Adrenal gland (tissue), 12 donors: ENCODE measurements around the gene FGD5. TPM values are rescaled to one million over a fixed set of nuclear protein-coding genes. Genes with fewer than 3 reads are reported as not detected.

Experiments used
- DNase-seq, 7 donors: peaks; one replicate each; pipeline ENCODE4 v3.0.0-alpha.2; 2019 to 2020
- H3K27ac ChIP-seq, 5 donors: fragments of 200-600 bp; sonication (generic) in 4 of 5; 1 replicate in 3 of 5; 2 replicates in 2 of 5; pipeline versions ENCODE4 v1.5.1 to v1.8.0; 2016 to 2020; ENCODE audit warnings: mild to moderate bottlenecking in 1 of 5
- H3K27me3 ChIP-seq: fragments of 200-600 bp; 2 replicates; pipeline ENCODE4 v1.8.0; 2021
- H3K36me3 ChIP-seq, 2 donors: fragments of 200-600 bp; replicated peaks in 1 of 2; 1 replicate in 1 of 2; 2 replicates in 1 of 2; pipeline versions ENCODE4 v1.5.1 to v1.8.0; 2018 to 2022
- H3K4me1 ChIP-seq, 2 donors: fragments of 200-600 bp; replicated peaks in 1 of 2; 1 replicate in 1 of 2; 2 replicates in 1 of 2; pipeline versions ENCODE4 v1.5.1 to v1.8.0; 2018 to 2021
- H3K4me3 ChIP-seq, 4 donors: fragments of 200-600 bp; sonication (generic) in 3 of 4; one replicate each; pipeline ENCODE4 v1.5.1; 2016 to 2018
- H3K9me3 ChIP-seq, 3 donors: fragments of 200-600 bp; sonication (generic) in 1 of 3; replicated peaks in 1 of 3; 1 replicate in 2 of 3; 2 replicates in 1 of 3; pipeline versions ENCODE4 v1.5.1 to v1.8.0; 2016 to 2021
- POLR2A ChIP-seq, 2 donors: fragments of 450-650 bp; IDR thresholded peaks; one replicate each; pipeline ENCODE4 v1.6.1; 2017; ENCODE audit warnings: antibody characterized with exemption in 2 of 2, mild to moderate bottlenecking in 2 of 2, moderate library complexity in 1 of 2
- WGBS, 4 donors: extraction: QIAGEN DNeasy Blood & Tissue Kit in 2 of 4; methylation state at CpG; one replicate each; pipeline versions ENCODE4 v1.1.5 to v1.1.7; 2013 to 2017; 5-methylcytosine and 5-hydroxymethylcytosine counted together
- intact Hi-C, 2 donors: fragments of 100-400 bp; cut with DNase I; formaldehyde crosslinking; loops; one replicate each; pipeline versions ENCODE4 v1.14.1 to v1.15.0; 2022 to 2023
- polyA plus RNA-seq, 3 donors: library from polyadenylated mRNA; stranded (reverse); fragments of 200-250 nt in 2 of 3; fragments of 350-450 nt in 1 of 3; fragmentation: Illumina TruSeq in 1 of 3; extraction: RNeasy Lipid Tissue Mini Kit (QIAGEN cat#74804) in 1 of 3; gene quantifications; one replicate each; pipeline ENCODE4 v1.2.3, GENCODE V29; 2013 to 2014
- total RNA-seq, 9 donors: library from RNA; depleted of rRNA in 4 of 9; stranded (reverse); fragments of >200 nt in 4 of 9; fragments of 120-200 nt in 1 of 9; fragmentation: NEBNext Ultra II Directional in 1 of 9; extraction: Animal tissue kit (Norgen Biotek cat#: 25700) in 1 of 9; gene quantifications; one replicate each; pipeline versions ENCODE4 v1.1.0 to v1.2.4, GENCODE V29; 2013 to 2023
- TF ChIP-seq, protein P1 (sequence below), 6 experiments: fragments of 450-650 bp in 4 of 6; fragments of 200-600 bp in 2 of 6; sonication (generic) in 1 of 6; IDR thresholded peaks; 1 replicate in 5 of 6; 2 replicates in 1 of 6; pipeline versions ENCODE4 v1.5.1 to v1.8.0; 2016 to 2021; ENCODE audit warnings: antibody characterized with exemption in 6 of 6, mild to moderate bottlenecking in 2 of 6, moderate library complexity in 1 of 6
- donor health status: healthy with polysubstance abuse.
- donor health status: Bipolar disorder and iron deficiency.
- donor health status: DM: yes; HTN: yes; CAD: no.
- donor health status: DM: no; HTN: no; CAD: no.
- donor health status: DM: no; HTN: no; CAD: no.
- donor health status: DM: yes; HTN: yes; CAD: no.

Gene FGD5
- total and polyA plus RNA-seq, 12 donors: 4.9 to 21.4 (median 11.2) TPM

DNA sequence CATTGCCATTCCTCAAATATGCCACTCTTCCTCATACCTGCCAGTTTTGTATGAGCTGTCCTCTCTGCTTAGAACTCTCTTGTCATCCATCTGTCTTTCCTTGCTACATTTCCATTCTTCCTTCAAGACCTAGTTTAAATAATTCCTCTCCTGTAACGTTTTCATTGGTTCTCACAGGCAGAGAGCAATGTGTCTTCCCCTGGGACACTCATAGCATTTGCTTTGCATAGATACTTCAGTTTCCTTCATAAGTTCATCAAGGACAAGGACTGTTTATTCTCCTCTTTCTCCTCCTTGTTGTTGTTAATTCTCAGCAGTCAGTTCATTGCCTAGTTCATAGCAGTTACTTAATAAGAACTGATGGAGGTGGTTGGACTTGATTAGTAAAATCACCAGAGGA is 139.2 kb downstream of the FGD5 start:
- WGBS, 4 donors: 15 to 20% (median 18%) methylated on average over 1 of the region's 1 CpG
- Histone ChIP-seq H3K27me3 (no peaks in the 10 kb centered on the region), H3K4me3 (no peak overlapping the region), H3K4me1 (peaks cover 10 to 32% of the 10 kb centered on the region in 2 donors), H3K9me3 (no peaks in the 10 kb centered on the region), H3K36me3 (no peaks in the 10 kb centered on the region), H3K27ac (no peak overlapping the region)
- no peak for DNase-seq
- TF ChIP-seq POLR2A (IDR thresholded peaks at IDR 0.05): no peak
- TF ChIP-seq, protein P1, sequence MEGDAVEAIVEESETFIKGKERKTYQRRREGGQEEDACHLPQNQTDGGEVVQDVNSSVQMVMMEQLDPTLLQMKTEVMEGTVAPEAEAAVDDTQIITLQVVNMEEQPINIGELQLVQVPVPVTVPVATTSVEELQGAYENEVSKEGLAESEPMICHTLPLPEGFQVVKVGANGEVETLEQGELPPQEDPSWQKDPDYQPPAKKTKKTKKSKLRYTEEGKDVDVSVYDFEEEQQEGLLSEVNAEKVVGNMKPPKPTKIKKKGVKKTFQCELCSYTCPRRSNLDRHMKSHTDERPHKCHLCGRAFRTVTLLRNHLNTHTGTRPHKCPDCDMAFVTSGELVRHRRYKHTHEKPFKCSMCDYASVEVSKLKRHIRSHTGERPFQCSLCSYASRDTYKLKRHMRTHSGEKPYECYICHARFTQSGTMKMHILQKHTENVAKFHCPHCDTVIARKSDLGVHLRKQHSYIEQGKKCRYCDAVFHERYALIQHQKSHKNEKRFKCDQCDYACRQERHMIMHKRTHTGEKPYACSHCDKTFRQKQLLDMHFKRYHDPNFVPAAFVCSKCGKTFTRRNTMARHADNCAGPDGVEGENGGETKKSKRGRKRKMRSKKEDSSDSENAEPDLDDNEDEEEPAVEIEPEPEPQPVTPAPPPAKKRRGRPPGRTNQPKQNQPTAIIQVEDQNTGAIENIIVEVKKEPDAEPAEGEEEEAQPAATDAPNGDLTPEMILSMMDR (IDR thresholded peaks at IDR 0.05): no peak
- intact Hi-C loops: loop anchor here in 1 of 2 donors (10.0 kb wide), 1 partner anchor 57 kb away; no protein-coding TSS in a partner anchor

DNA sequence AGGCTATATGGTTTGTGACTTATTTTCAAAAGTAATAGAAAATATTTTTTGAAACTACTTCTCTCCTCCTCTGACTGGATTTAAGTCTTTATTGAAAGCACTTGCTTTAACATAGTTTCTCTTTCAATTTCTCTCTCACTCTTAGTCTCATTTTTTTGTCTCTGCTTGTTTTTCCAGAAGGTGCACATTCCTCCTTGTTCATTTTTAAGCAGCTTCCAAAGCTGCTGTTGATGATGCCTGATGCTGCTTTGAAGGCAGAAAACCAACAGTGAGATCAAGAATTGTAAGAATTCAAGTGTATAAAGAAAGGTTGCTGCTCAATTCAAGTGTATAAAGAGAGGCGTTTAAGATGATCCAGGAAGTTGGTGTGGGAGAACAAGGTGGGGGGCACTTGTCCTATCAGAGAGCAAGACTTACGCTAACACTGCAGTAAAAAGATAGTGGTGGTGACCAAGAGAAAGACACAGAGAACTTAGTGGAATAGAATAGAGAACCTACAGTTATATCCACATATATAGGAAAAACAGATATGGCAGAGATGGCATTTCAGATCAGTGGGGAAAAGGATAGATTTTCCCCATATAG is 140.7 kb downstream of the FGD5 start:
- no peak for DNase-seq
- WGBS, 4 donors: 56 to 73% (median 67%) methylated on average over 2 of the region's 2 CpGs
- no peaks in the 10 kb centered on the region for H3K9me3 ChIP-seq
- no peak overlapping the region for H3K27ac ChIP-seq
- no peaks in the 10 kb centered on the region for H3K27me3 ChIP-seq
- intact Hi-C loops: loop anchor here in 1 of 2 donors (10.0 kb wide), 1 partner anchor 55 kb away; no protein-coding TSS in a partner anchor
- peaks cover 10 to 32% of the 10 kb centered on the region in 2 donors for H3K4me1 ChIP-seq
- no peaks in the 10 kb centered on the region for H3K36me3 ChIP-seq
- H3K4me3 ChIP-seq: no peak overlapping the region
- TF ChIP-seq, protein P1 (IDR thresholded peaks at IDR 0.05): no peak

DNA sequence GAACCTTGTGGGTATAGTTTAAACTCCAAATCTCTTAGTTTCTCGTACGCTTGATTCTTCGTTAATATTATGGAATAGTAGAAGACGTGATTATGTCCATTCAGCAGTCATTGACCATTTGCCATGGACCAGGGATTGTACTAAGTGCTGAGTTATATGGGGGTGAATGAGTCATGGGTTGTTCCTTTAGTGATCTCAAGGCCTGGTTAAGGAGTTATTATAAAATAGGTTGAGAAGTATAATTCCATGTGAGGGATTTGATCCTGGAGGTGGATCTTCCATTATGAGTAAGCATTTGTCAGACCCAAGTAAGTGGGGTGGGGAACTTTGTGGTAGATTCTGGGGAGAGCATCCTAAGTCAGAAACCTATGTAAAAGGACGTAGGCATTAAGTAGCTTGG is 144.0 kb downstream of the FGD5 start:
- H3K4me3 ChIP-seq: no peak overlapping the region
- H3K27me3 ChIP-seq: no peaks in the 10 kb centered on the region
- peaks cover 2 to 21% of the 10 kb centered on the region in 2 donors for H3K4me1 ChIP-seq
- H3K36me3 ChIP-seq: no peaks in the 10 kb centered on the region
- no peaks in the 10 kb centered on the region for H3K9me3 ChIP-seq
- TF ChIP-seq, protein P1 (IDR thresholded peaks at IDR 0.05): no peak
- TF ChIP-seq POLR2A (IDR thresholded peaks at IDR 0.05): no peak
- DNase-seq: no peak
- H3K27ac ChIP-seq: no peak overlapping the region
- 96 to 97% (median 97%) methylated on average over 5 of the region's 5 CpGs for WGBS, 4 donors
- intact Hi-C loops: no loop called here

DNA sequence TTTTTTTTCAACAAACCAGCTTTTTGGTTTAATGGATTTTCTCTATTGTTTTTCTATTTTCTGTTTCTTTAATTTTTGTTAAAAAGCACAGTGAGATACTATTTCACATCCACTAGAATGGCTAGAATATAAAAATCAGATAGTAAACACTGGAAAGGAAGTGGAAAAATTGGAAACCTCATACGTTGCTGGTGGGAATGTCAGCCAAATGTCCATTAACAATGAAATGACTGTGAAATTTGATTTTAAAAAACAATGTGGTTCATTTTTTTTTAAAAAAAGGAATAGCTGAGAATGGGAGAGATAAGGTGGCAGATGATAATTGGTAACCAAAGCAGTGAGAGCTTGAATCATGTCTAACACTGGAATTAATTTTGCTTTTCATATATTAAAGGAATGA is 148.5 kb downstream of the FGD5 start:
- H3K36me3 ChIP-seq: no peaks in the 10 kb centered on the region
- intact Hi-C loops: no loop called here
- H3K4me3 ChIP-seq: no peak overlapping the region
- WGBS, 4 donors: 66 to 74% (median 69%) methylated on average over 1 of the region's 1 CpG
- no peak for DNase-seq
- no peak overlapping the region for H3K27ac ChIP-seq
- H3K9me3 ChIP-seq: no peaks in the 10 kb centered on the region
- no peaks in the 10 kb centered on the region for H3K4me1 ChIP-seq
- H3K27me3 ChIP-seq: no peaks in the 10 kb centered on the region
- no peak for TF ChIP-seq POLR2A (IDR thresholded peaks at IDR 0.05)
- TF ChIP-seq, protein P1 (IDR thresholded peaks at IDR 0.05): no peak
